C4-2B (cell line): ENCODE data around the gene ZNF227.

Experiments used
- CTCF ChIP-seq: fragments of 450-650 bp; conservative IDR thresholded peaks from 2 replicates; pipeline ENCODE4 v1.5.1; 2017; ENCODE audit warnings: mild to moderate bottlenecking
- ZFX ChIP-seq: fragments of 450-650 bp; IDR thresholded peaks from 2 replicates; pipeline ENCODE4 v1.6.1; 2017

- TF ChIP-seq CTCF, result no peak
- no peak for TF ChIP-seq ZFX
Measured at GRCh38 chr19:44190020-44190419, 22.3 kb upstream of the ZNF227 start.
